SK-N-SH treated with all-trans-retinoic acid at 6 μM for 48 hours (cell line): ENCODE measurements around the gene IFT22.

Experiments
- ARNTL ChIP-seq: fragments of 450-650 bp; formaldehyde crosslinking; IDR thresholded peaks from 2 replicates; pipeline ENCODE4 v1.5.0; 2020; ENCODE audit warnings: low read depth, mild to moderate bottlenecking, moderate library complexity, borderline replicate concordance
- BACH2 ChIP-seq: fragments of 250-450 bp; sonication (Bioruptor Pico); IDR thresholded peaks from 2 replicates; pipeline ENCODE4 v1.9.0; 2021; ENCODE audit warnings: mild to moderate bottlenecking, borderline replicate concordance
- GLIS3 ChIP-seq: fragments of 250-450 bp; sonication (Bioruptor Pico); IDR thresholded peaks from 2 replicates; pipeline ENCODE4 v1.5.0; 2020; ENCODE audit warnings: mild to moderate bottlenecking, moderate library complexity
- PATZ1 ChIP-seq: fragments of 250-450 bp; sonication (Bioruptor Pico); IDR thresholded peaks from 2 replicates; pipeline ENCODE4 v1.8.0; 2020; ENCODE audit warnings: mild to moderate bottlenecking, moderate library complexity, borderline replicate concordance
- TOX ChIP-seq: fragments of 250-450 bp; sonication (Bioruptor Pico); IDR thresholded peaks from 2 replicates; pipeline ENCODE4 v1.8.0; 2021; ENCODE audit warnings: mild to moderate bottlenecking, moderate library complexity, borderline replicate concordance
- ZFP3 ChIP-seq: fragments of 250-450 bp; sonication (Bioruptor Pico); IDR thresholded peaks from 2 replicates; pipeline ENCODE4 v1.5.0; 2020; ENCODE audit warnings: mild to moderate bottlenecking, moderate library complexity

GRCh38 chr7:101368422-101369165 lies 47.0 kb upstream of the IFT22 start:
- TF ChIP-seq ARNTL (CRISPR knock-in tag) (no peak), TOX (CRISPR knock-in tag) (no peak), GLIS3 (CRISPR knock-in tag) (no peak), PATZ1 (no peak), BACH2 (CRISPR knock-in tag) (no peak), ZFP3 (no peak)
